NCI-H2081 treated with DMSO at 0.1 percent for 48 hours (cell line): ENCODE results near the gene TXNL4A.

Source experiments
- DNase-seq: peaks from one replicate; lab custom pipeline; 2025; lab: John Stamatoyannopoulos, UW

Gene TXNL4A

GRCh38 chr18:79949697-79950487 lies 38.5 kb downstream of the TXNL4A start:
- DNase-seq = no peak

- DNase-seq = no peak
Observed at GRCh38 chr18:79948719-79949411, 39.5 kb downstream of the TXNL4A start.

GRCh38 chr18:79947881-79948610 lies 40.3 kb downstream of the TXNL4A start:
- no peak for DNase-seq

GRCh38 chr18:79947054-79947755 lies 41.2 kb downstream of the TXNL4A start:
- DNase-seq = no peak

GRCh38 chr18:79945118-79946042 lies 43.0 kb downstream of the TXNL4A start:
- DNase-seq = no peak

GRCh38 chr18:79944746-79945117 lies 43.6 kb downstream of the TXNL4A start:
- no peak for DNase-seq

GRCh38 chr18:79944126-79944731 lies 44.1 kb downstream of the TXNL4A start:
- peak; percentile 35 for DNase-seq

- DNase-seq = no peak
Observed at GRCh38 chr18:79943608-79944125, 44.7 kb downstream of the TXNL4A start.

GRCh38 chr18:79942786-79943607 lies 45.4 kb downstream of the TXNL4A start:
- no peak for DNase-seq

GRCh38 chr18:79942211-79942610 lies 46.2 kb downstream of the TXNL4A start:
- no peak for DNase-seq

- DNase-seq = no peak
Observed at GRCh38 chr18:79941473-79942119, 46.8 kb downstream of the TXNL4A start.

- DNase-seq = no peak
Observed at GRCh38 chr18:79940814-79941472, 47.4 kb downstream of the TXNL4A start.

- DNase-seq = no peak
Observed at GRCh38 chr18:79940126-79940813, 48.1 kb downstream of the TXNL4A start.

- no peak for DNase-seq
Observed at GRCh38 chr18:79939096-79939495, 49.3 kb downstream of the TXNL4A start.

- no peak for DNase-seq
Observed at GRCh38 chr18:79938196-79938595, 50.2 kb downstream of the TXNL4A start.

GRCh38 chr18:79937103-79937860 lies 51.1 kb downstream of the TXNL4A start:
- DNase-seq = no peak

GRCh38 chr18:79936641-79937040 lies 51.7 kb downstream of the TXNL4A start:
- no peak for DNase-seq
